ENCODE results near the gene C10orf53. TPM values are rescaled to one million over a fixed set of nuclear protein-coding genes. Genes with fewer than 3 reads are reported as not detected.

C10orf53 gene
- total RNA-seq, 1 experiment from 2014 or later: not detected

DNA sequence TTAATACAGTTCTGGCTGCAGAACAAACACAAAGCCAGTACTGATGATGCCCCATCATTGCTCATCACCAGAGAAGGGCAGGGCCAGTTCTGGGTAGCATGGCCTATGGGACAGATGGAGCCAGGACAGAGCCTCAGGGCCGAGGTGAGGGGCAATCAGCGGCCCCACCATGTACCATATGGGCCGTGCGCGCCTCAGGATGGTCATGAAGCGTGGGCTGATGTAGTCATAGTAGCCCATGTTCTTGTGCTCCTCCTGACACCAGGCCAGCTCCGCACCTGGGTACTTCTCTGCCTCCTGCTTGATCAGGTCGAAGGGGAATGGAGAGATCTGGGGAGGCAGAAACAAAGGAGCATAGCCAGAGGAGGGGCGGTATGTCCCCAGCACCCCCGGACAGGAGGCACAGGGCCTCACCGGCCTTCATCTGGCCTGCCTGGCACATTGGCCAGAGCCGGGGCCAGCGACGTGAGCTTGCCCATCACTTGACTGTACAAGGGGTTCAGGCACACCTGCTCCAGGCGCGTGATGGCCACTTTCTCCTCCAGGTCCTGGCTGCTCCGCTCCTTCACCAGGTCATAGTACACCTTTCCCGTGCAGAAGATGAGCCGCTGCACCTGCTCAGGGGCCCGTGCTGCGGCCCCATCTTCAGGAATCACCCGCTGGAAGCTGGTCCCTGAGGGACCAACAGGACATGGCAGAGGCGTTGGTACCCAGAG is 56.6 kb downstream of the C10orf53 start:
- H3K27ac Mint-ChIP-seq: no peak overlapping the region; a peak in 1 of 7 replicates
- H4K20me1 ChIP-seq (ENCODE audit: control insufficient read depth, insufficient read depth, insufficient read length): no peaks in the 10 kb centered on the region
- no CpG with 5 or more reads among the region's 23 CpGs for WGBS (ENCODE audit: extremely low coverage, insufficient read length, low lambda C conversion rate)
- no peak overlapping the region for H3K4me2 ChIP-seq (ENCODE audit: insufficient read depth, insufficient read length, low read length)
- no peak overlapping the region for H2BK15ac ChIP-seq (ENCODE audit: low read depth, low read length)
- H3K23me2 ChIP-seq (ENCODE audit: insufficient read length, low read depth, low read length, poor library complexity, severe bottlenecking): no peaks in the 10 kb centered on the region
- no peaks in the 10 kb centered on the region for H3K9me3 Mint-ChIP-seq
- H3K79me1 ChIP-seq (ENCODE audit: insufficient read depth, low read depth, low read length, poor library complexity, severe bottlenecking): no peaks in the 10 kb centered on the region
- H3K9me3 ChIP-seq (ENCODE audit: control insufficient read depth, low read depth, low read length): no peaks in the 10 kb centered on the region
- no peak overlapping the region for H2BK20ac ChIP-seq (ENCODE audit: low read depth, low read length, poor library complexity, severe bottlenecking)
- H4K91ac ChIP-seq (ENCODE audit: insufficient read length, low read depth, low read length): no peak overlapping the region
- no peak overlapping the region for H4K5ac ChIP-seq (ENCODE audit: insufficient read length, low read depth, low read length)
- no peak overlapping the region for H2BK120ac ChIP-seq (ENCODE audit: low read depth, low read length, poor library complexity, severe bottlenecking)
- no peak overlapping the region for H3K4me3 Mint-ChIP-seq
- H3K14ac ChIP-seq (ENCODE audit: insufficient read depth, low read length): no peak overlapping the region
- H3K27ac ChIP-seq (ENCODE audit: insufficient read length, low read depth, low read length): no peak overlapping the region
- H2AFZ ChIP-seq (ENCODE audit: low read length): no peak overlapping the region
- no peak for DNase-seq
- no peaks in the 10 kb centered on the region for H3K27me3 Mint-ChIP-seq (ENCODE audit: low read depth)
- peaks cover 7 to 12% (median 11%) of the 10 kb centered on the region in 3 experiments; a peak in 5 of 7 replicates for H3K36me3 Mint-ChIP-seq (ENCODE audit: insufficient read depth in 1 of 3, low read depth in 3 of 3)
- no peak overlapping the region for H3K9ac ChIP-seq (ENCODE audit: extremely low read depth, insufficient read length, low read length)
- H4K8ac ChIP-seq (replicated peaks; ENCODE audit: insufficient read length, low read depth, low read length): no peak overlapping the region
- H3T11ph ChIP-seq (ENCODE audit: low read length): no peak overlapping the region
- no peaks in the 10 kb centered on the region for H3K4me1 ChIP-seq (ENCODE audit: insufficient read depth, low read length)
- no peaks in the 10 kb centered on the region for H3K4me1 Mint-ChIP-seq
- H3K27me3 ChIP-seq (ENCODE audit: insufficient read depth, low read length): no peaks in the 10 kb centered on the region
- H2BK5ac ChIP-seq (ENCODE audit: insufficient read length, low read length): no peak overlapping the region
- H2BK12ac ChIP-seq (ENCODE audit: insufficient read length, low read depth, low read length): no peak overlapping the region
- no peak overlapping the region for H3K23ac ChIP-seq (ENCODE audit: insufficient read length, low read depth, low read length)
- TF ChIP-seq, protein P1, sequence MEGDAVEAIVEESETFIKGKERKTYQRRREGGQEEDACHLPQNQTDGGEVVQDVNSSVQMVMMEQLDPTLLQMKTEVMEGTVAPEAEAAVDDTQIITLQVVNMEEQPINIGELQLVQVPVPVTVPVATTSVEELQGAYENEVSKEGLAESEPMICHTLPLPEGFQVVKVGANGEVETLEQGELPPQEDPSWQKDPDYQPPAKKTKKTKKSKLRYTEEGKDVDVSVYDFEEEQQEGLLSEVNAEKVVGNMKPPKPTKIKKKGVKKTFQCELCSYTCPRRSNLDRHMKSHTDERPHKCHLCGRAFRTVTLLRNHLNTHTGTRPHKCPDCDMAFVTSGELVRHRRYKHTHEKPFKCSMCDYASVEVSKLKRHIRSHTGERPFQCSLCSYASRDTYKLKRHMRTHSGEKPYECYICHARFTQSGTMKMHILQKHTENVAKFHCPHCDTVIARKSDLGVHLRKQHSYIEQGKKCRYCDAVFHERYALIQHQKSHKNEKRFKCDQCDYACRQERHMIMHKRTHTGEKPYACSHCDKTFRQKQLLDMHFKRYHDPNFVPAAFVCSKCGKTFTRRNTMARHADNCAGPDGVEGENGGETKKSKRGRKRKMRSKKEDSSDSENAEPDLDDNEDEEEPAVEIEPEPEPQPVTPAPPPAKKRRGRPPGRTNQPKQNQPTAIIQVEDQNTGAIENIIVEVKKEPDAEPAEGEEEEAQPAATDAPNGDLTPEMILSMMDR (conservative IDR thresholded peaks at IDR 0.05): no peak
- H3K18ac ChIP-seq (ENCODE audit: insufficient read length, low read depth, low read length): no peak overlapping the region
- no peak overlapping the region for H3K4ac ChIP-seq (ENCODE audit: low read depth, low read length)
- H2AK5ac ChIP-seq (ENCODE audit: insufficient read length, low read length): no peak overlapping the region
- H3K79me2 ChIP-seq (ENCODE audit: insufficient read depth, low read length): no peaks in the 10 kb centered on the region
- H3K56ac ChIP-seq (ENCODE audit: insufficient read length, low read depth, low read length): no peak overlapping the region
